B cell (primary cell): ENCODE data around the gene TYROBP. TPM values are rescaled to one million over a fixed set of nuclear protein-coding genes. Genes with fewer than 3 reads are reported as not detected.

ENCODE experiments used
- ATAC-seq: fragments of 200-7000 bp; cut with Tn5 transposase; one replicate; pipeline ENCODE4 v1.10.0; 2021; ENCODE audit warnings: low read depth, mild to moderate bottlenecking, moderate number of reproducible peaks, moderate library complexity
- CTCF ChIA-PET: fragments of 350-600 bp; sonication (Branson Sonifier 250); formaldehyde crosslinking; loops from one replicate; lab custom pipeline; 2021; ENCODE audit warnings: antibody characterized with exemption, inconsistent platforms; lab: Charles Lee
- POLR2A ChIA-PET: fragments of 350-600 bp; sonication (Branson Sonifier 250); formaldehyde crosslinking; loops from one replicate; lab custom pipeline; 2021; ENCODE audit warnings: antibody characterized with exemption; lab: Charles Lee
- DNase-seq: peaks from one replicate; pipeline ENCODE4 v3.0.0; 2013
- H2AFZ ChIP-seq: 2 replicates; pipeline ENCODE4 v1.6.1; 2012; ENCODE audit warnings: mild to moderate bottlenecking, low read depth, low read length; ENCODE audit not compliant: insufficient read depth, poor library complexity, severe bottlenecking
- H3K27ac ChIP-seq, 2 donors: 1 replicate in 1 of 2; 2 replicates in 1 of 2; pipeline ENCODE4 v1.5.1; 2012 to 2013; ENCODE audit warnings: low read length in 2 of 2, mild to moderate bottlenecking in 2 of 2, moderate library complexity in 1 of 2
- H3K27me3 ChIP-seq, 4 experiments: fragments of 200-600 bp in 1 of 4; sonication (generic) in 1 of 4; replicated peaks in 1 of 4; 1 replicate in 2 of 4; 2 replicates in 2 of 4; pipeline versions ENCODE4 v1.6.1 to v1.7.0; 2013 to 2016; ENCODE audit warnings: low read length in 3 of 4, mild to moderate bottlenecking in 2 of 4, mixed read lengths in 1 of 4, moderate library complexity in 1 of 4; ENCODE audit not compliant: insufficient read depth in 4 of 4, control insufficient read depth in 3 of 4; ENCODE audit errors: control extremely low read depth in 1 of 4
- H3K36me3 ChIP-seq, 2 experiments: replicated peaks in 1 of 2; 1 replicate in 1 of 2; 2 replicates in 1 of 2; pipeline versions ENCODE4 v1.6.1 to v1.7.1; 2013; ENCODE audit warnings: low read length in 1 of 2; ENCODE audit not compliant: insufficient read depth in 2 of 2, control insufficient read depth in 1 of 2; ENCODE audit errors: control extremely low read depth in 1 of 2, extremely low read depth in 1 of 2
- H3K4me1 ChIP-seq, 2 donors: fragments of 200-600 bp in 1 of 2; sonication (generic) in 1 of 2; 1 replicate in 1 of 2; 2 replicates in 1 of 2; pipeline versions ENCODE4 v1.5.1 to v1.6.1; 2013 to 2017; ENCODE audit warnings: low read length in 2 of 2; ENCODE audit not compliant: control insufficient read depth in 2 of 2, insufficient read depth in 2 of 2
- H3K4me2 ChIP-seq: replicated peaks from 2 replicates; pipeline ENCODE3; 2012; ENCODE audit warnings: mild to moderate bottlenecking, low read depth, low read length; ENCODE audit not compliant: poor library complexity, severe bottlenecking
- H3K4me3 ChIP-seq, 5 experiments: fragments of 200-600 bp in 1 of 5; sonication (generic) in 1 of 5; 1 replicate in 3 of 5; 2 replicates in 2 of 5; pipeline versions ENCODE4 v1.5.1 to v1.7.0; 2011 to 2016; ENCODE audit warnings: low read length in 4 of 5, mild to moderate bottlenecking in 4 of 5, low read depth in 2 of 5, control low read depth in 1 of 5, moderate library complexity in 1 of 5; ENCODE audit not compliant: insufficient read depth in 1 of 5; ENCODE audit errors: control extremely low read depth in 1 of 5, extremely low read depth in 1 of 5
- H3K79me2 ChIP-seq: fragments of 200-600 bp; sonication (generic); one replicate; pipeline ENCODE4 v1.6.0; 2016; ENCODE audit warnings: low read length; ENCODE audit not compliant: control insufficient read depth, insufficient read depth
- H3K9ac ChIP-seq: fragments of 200-600 bp; sonication (generic); 2 replicates; pipeline ENCODE4 v1.6.1; 2017; ENCODE audit warnings: mild to moderate bottlenecking, low read length, moderate library complexity
- H3K9me3 ChIP-seq, 3 donors: one replicate each; pipeline versions ENCODE4 v1.6.1 to v1.7.1; 2013; ENCODE audit warnings: low read length in 2 of 3; ENCODE audit not compliant: control insufficient read depth in 2 of 3, insufficient read depth in 1 of 3; ENCODE audit errors: control extremely low read depth in 1 of 3
- H4K20me1 ChIP-seq: 2 replicates; pipeline ENCODE4 v1.6.0; 2012; ENCODE audit warnings: mild to moderate bottlenecking, low read length; ENCODE audit not compliant: insufficient read depth, control insufficient read depth, poor library complexity, severe bottlenecking
- H3K27ac Mint-ChIP-seq: one replicate; pipeline ENCODE4 v1.8.0; 2021; ENCODE audit warnings: mixed read lengths
- H3K27me3 Mint-ChIP-seq: one replicate; pipeline ENCODE4 v1.8.0; 2021; ENCODE audit warnings: mixed read lengths
- H3K4me1 Mint-ChIP-seq: one replicate; pipeline ENCODE4 v1.8.0; 2021; ENCODE audit warnings: mixed read lengths
- H3K4me3 Mint-ChIP-seq: one replicate; pipeline ENCODE4 v1.8.0; 2021; ENCODE audit warnings: mixed read lengths
- H3K9me3 Mint-ChIP-seq: one replicate; pipeline ENCODE4 v1.8.0; 2022; ENCODE audit warnings: mixed read lengths; ENCODE audit not compliant: insufficient read depth
- CTCF ChIP-seq: fragments of 200-600 bp; IDR thresholded peaks from one replicate; pipeline ENCODE4 v1.8.0; 2022; ENCODE audit warnings: antibody characterized with exemption, mild to moderate bottlenecking
- EZH2 ChIP-seq: IDR thresholded peaks from 2 replicates; pipeline ENCODE4 v1.6.1; 2012; ENCODE audit warnings: borderline replicate concordance, low read depth, mild to moderate bottlenecking, moderate library complexity, low read length; ENCODE audit not compliant: insufficient read depth, poor library complexity, severe bottlenecking
- WGBS: methylation state at CpG from one replicate; pipeline ENCODE4 v1.1.5; 2013; ENCODE audit warnings: missing lambda C conversion rate; ENCODE audit not compliant: insufficient coverage; 5-methylcytosine and 5-hydroxymethylcytosine counted together
- intact Hi-C: fragments of 100-400 bp; cut with micrococcal nuclease; formaldehyde crosslinking; loops from one replicate; pipeline ENCODE4 v1.10.0; 2022
- polyA plus RNA-seq: library from polyadenylated mRNA; depleted of rRNA; stranded (reverse); fragments of >200 nt; gene quantifications from 2 replicates; pipeline ENCODE4 v1.2.3, GENCODE V29; 2012
- total RNA-seq, 2 donors: library from RNA; stranded (reverse); fragments of 120-200 nt in 1 of 2; gene quantifications; 1 replicate in 1 of 2; 2 replicates in 1 of 2; pipeline versions ENCODE4 v1.2.3 to v1.2.4, GENCODE V29; 2013 to 2022

Gene TYROBP
- total and polyA plus RNA-seq, 2 donors (not counting 1 experiment from before 2014, with no cell fraction given), result 2.7 to 25.6 TPM

DNA sequence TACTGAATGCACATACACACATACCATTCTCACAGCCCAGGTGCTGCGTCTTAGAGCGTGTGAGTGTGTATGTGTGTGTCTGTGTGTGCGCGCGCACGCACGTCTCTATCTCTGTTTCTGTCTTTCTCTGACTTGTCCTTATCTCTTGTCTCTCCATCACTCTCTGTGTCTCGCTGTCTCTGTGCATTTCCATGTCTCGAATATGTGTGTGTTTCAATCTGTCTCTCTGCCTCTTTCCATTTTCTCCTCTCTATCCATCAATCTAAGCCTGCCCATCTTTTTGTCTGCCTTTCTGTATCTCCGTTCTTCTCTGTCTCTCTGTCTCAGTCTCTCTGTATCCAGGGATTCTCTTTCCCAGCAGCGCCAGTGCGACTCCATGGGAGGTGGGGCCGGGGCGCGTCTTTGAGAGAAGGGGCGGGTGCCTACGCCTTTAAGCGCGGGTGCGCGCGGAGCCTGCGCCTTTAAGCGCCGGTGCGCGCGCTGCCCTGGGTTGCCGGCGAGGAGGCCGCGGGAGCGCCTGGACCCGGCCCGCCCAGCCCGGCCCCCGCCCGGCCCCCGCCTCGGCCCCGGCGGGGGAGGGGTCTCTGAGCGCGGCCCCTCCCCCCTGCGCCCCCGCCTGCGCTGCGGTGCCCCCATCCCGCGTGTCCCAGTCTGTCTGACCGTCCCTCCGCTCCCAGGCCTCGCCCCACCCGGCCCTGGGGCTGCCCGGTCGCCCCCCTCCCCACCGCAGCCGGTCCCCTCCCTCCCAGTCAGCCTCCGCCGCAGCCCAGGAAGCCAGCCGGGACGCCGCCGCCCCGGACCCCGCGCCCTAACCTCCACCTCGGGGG is 28.0 kb upstream of the TYROBP start, which contains the start of gene LRFN3:
LRFN3 (plus strand) TSS at position 464 of the 827 bp plus-strand sequence. CDS start 3,052 bp downstream, outside the sequence.
- intact Hi-C loops, result no loop called here
- POLR2A ChIA-PET, result no interaction called here
- CTCF ChIA-PET, result interaction anchor here (8.0 kb wide), 1 partner anchor 55 kb away, joined by 168 read pairs; no protein-coding TSS in a partner anchor
- Histone ChIP-seq H3K27ac (peak within 1 kb of the TSS in 1 of 2 donors; percentile 5), H3K4me1 (peaks cover 21 to 28% of the 10 kb centered on the region in 2 donors), H3K36me3 (no peaks in the 10 kb centered on the region), H3K9ac (peak within 1 kb of the TSS; percentile 19), H3K4me2 (peak within 1 kb of the TSS; percentile 79), H4K20me1 (no peaks in the 10 kb centered on the region), H2AFZ (peak within 1 kb of the TSS; percentile 28), H3K4me3 (peak within 1 kb of the TSS; percentile 24 to 54 (median 45)), H3K27me3 (peaks cover 0 to 16% (median 3%) of the 10 kb centered on the region in 4 experiments), H3K79me2 (no peaks in the 10 kb centered on the region), H3K9me3 (no peaks in the 10 kb centered on the region)
- Mint-ChIP-seq H3K4me3 (peak within 1 kb of the TSS; percentile 75), H3K27me3 (peaks cover 22% of the 10 kb centered on the region), H3K4me1 (peaks cover 31% of the 10 kb centered on the region), H3K9me3 (no peaks in the 10 kb centered on the region), H3K27ac (no peak within 1 kb of the TSS)
- no peak for DNase-seq
- ATAC-seq, result no peak
- TF ChIP-seq EZH2 (no peak), CTCF (no peak)
- under 1% methylated on average over 50 of the region's 68 CpGs for WGBS
